SH-SY5Y (cell line): ENCODE results near the gene STAB1.

Experiments
- GATA2 ChIP-seq: IDR thresholded peaks from 2 replicates; pipeline ENCODE4 v1.6.1; 2011; ENCODE audit warnings: mild to moderate bottlenecking, low read depth, low read length
- GATA3 ChIP-seq: IDR thresholded peaks from 2 replicates; pipeline ENCODE4 v1.6.1; 2011; ENCODE audit warnings: low read depth, mild to moderate bottlenecking, low read length, moderate library complexity

- TF ChIP-seq GATA2 (no peak), GATA3 (no peak)
These were observed 33.3 kb upstream of the STAB1 start for GRCh38 chr3:52461874-52462273.
